Epithelial cell of esophagus (primary cell): ENCODE results near the gene SNED1.

ENCODE experiments used
- DNase-seq: peaks from one replicate; pipeline ENCODE4 v3.0.0; 2010; ENCODE audit warnings: low read depth
- H3K4me3 ChIP-seq: 2 replicates; pipeline ENCODE4 v1.5.1; 2011; ENCODE audit warnings: mild to moderate bottlenecking, low read length, control low read depth
- TF ChIP-seq, protein P1 (sequence below): IDR thresholded peaks from 2 replicates; pipeline ENCODE4 v1.5.1; 2011; ENCODE audit warnings: low read depth, mild to moderate bottlenecking, low read length, control low read depth, inconsistent platforms; ENCODE audit not compliant: insufficient read depth; ENCODE audit errors: missing control alignments

Gene SNED1

DNA sequence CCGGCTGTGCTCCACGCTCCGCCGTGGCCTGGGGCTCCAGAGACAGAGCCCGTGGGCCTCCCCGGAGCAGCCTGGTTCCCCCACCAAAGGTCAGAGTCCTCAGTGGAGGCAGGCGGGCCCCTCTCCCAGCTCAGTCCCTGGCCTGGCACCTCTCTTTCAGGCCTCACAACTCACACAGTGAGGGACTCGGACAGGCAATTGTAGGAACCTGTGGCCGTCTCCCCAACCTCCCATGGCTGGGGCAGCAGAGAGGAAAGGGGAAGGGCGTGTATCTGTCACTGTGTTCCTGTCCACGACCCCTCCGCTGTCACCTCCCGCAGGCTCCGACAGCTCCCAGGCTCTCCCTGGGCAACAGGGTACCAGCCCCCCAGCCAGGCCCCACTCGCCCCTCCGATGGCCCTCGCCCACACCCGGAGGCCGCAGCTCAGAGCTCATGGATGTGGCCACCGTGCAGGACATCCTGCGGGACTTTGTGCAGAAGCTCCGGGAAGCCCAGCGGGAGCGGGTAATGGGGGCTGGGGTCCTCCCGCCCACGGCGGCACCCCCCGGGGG is 32.4 kb upstream of the SNED1 start:
- no peak overlapping the region for H3K4me3 ChIP-seq
- no peak for DNase-seq
- TF ChIP-seq, protein P1, sequence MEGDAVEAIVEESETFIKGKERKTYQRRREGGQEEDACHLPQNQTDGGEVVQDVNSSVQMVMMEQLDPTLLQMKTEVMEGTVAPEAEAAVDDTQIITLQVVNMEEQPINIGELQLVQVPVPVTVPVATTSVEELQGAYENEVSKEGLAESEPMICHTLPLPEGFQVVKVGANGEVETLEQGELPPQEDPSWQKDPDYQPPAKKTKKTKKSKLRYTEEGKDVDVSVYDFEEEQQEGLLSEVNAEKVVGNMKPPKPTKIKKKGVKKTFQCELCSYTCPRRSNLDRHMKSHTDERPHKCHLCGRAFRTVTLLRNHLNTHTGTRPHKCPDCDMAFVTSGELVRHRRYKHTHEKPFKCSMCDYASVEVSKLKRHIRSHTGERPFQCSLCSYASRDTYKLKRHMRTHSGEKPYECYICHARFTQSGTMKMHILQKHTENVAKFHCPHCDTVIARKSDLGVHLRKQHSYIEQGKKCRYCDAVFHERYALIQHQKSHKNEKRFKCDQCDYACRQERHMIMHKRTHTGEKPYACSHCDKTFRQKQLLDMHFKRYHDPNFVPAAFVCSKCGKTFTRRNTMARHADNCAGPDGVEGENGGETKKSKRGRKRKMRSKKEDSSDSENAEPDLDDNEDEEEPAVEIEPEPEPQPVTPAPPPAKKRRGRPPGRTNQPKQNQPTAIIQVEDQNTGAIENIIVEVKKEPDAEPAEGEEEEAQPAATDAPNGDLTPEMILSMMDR: no peak

DNA sequence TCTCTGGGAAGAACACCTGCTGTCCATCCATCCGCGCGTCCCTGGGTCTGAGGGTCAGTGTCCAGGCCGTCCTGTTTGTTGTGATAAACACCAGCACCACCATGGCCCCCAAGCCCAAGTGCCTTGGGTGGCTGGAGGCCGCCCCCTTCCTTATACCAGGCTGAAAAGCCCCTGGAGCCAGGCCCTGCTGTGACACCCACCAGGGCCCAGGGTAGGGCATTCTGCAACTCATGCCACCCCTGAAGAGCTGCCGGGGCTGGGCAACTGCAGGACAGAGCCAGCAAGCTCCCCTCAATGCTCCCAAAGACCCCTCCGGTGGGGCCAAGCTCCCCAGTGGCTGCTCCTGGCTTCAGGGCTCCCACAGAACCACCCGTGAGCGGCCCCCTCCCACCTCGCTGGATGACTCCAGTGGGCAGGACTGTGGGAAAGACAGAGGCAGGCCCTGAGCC is 31.9 kb upstream of the SNED1 start:
- TF ChIP-seq, protein P1: no peak
- no peak overlapping the region for H3K4me3 ChIP-seq
- DNase-seq: no peak

DNA sequence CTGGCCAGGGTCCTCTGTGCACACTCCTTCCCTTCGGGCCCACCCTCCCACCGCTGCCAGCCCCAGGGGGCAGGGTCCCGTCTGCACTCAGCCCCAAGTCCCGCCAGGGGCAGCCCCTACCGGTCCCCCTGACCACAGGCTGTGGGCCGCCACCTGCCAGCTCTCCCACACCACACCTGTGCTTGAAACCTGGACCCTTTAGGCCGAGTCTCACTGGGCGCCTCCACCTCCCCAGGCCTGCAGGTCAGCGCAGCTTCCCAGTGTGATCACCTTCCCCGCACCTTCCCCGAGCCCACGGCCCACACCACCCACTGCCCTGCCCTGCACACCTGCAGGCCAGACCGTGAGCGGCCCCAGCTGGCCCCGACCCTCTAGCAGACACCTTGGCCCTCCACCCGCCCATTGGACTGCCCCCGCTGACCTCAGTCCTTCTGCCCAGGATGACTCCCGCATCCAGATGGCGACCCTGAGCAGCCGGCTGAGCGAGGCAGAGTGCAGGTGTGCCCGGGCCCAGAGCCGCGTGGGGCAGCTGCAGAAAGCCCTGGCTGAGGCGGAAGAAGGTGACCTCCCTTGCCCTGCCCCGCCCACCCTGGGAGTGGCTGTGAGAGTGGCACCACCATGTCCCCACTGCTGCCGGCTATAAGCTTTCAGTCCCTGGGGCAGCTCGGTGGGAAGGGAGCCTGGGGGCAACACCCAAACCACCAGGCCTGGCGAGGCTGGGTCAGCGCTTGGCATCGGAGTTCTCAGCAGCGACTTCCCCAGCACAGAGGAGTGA is 31.3 kb upstream of the SNED1 start:
- H3K4me3 ChIP-seq: no peak overlapping the region
- DNase-seq: no peak
- TF ChIP-seq, protein P1: no peak

DNA sequence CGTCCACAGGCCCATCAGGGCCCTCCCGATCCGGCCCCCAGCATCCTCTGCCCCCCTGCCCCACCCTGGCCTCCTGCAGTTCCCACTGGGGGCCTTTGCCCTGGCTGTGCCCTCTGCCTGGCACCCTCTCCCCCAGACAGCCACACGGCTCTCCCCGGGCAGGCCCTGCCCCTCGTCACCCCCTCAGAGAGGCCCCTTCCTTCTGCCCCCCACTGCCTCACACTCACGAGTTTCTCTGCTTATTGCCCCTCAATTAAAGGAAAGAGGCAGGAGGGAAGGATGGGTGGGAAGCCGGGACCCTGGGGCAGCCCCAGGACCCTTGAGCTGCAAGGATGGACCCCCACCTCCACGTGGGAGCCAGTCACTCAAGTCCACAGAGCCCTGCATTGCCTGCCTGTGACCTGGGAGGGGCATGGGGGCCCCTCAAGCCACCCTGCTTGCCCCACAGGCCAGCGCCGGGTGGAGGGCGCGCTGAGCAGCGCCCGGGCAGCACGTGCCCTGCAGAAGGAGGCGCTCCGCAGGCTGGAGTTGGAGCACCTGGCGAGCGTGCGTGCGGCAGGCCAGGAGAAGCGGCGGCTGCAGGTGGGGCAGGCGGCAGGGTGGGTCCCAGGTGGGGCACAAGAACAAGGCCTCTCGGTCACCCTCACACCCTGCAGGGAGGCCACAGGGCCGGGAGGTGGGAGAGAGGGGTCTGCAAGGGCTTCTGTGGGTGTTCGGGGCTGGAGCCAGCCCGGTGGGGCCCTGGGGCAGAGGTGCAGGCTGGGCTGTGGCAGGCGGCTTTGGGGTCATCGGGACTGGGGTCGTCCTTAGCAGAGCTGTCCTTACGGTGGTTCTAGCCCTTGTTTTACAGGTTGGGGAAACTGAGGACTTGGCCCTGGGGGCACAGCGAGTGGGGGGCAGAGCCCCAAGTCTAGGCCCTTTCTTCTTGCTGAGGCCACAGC is 30.5 kb upstream of the SNED1 start:
- TF ChIP-seq, protein P1: no peak
- no peak for DNase-seq
- no peak overlapping the region for H3K4me3 ChIP-seq

DNA sequence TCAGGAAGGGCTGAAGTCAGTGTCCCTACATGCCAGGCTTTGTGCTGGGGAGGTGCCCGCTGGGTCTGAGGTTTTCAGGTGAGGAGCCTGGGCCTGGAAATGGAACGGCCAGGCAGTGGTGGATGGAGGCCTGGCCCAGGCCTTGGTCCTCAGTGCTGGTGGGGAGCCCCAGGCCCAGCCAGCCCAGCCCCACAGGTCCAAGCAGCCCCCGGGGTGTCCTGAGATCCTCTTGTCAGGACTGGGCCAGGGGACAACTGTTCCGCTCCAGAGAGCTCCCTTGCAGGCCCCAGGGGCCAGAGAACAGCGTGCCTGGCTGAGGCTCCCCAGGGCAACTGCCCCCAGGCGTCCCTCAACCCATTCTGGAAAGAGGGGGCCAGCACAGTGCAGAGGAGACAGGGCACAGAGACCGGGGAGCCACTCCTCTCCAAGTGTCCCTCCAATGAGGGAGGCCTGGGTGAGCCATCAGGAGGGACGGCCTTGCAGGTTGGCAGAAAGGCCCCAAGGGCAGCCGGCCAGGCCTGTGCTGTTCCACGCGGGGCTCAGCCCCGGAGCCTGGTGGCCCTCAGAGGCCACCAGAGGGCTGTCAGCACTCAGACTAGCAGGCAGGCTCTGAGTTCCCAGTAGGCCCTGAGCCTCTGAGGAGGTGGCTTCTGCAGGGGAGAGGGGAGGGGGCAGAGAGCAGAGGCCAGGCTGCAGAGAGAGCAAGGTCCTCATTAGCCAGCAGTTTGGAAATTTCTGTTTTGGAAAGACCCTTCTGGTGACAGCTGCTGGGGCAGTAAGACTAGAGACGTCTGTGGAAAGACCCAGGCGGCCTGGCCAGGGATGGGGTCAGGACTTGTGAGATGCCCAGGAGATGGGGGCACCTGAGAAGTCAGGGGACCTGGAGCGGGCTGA is 29.4 kb upstream of the SNED1 start:
- H3K4me3 ChIP-seq: no peak overlapping the region
- TF ChIP-seq, protein P1: no peak
- DNase-seq: no peak

DNA sequence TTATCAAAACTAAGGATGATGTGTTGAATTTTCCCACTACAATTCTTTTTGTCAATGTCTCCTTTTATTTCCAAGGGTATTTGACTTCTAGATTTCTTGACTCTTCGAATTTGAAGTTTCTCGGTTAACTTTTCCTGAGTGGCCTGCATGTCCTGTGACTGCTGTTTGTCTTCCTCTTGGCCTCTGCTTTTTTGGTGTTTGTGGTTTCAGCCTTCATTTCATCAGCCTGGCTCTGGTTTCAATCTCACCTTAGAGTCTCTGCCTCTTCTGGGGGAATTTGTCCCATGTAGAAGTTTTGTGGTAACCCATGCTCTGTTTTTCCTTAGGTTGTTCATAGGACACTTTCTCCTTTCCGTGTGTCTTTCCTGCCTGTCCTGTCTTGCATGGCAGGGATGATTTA is 28.3 kb upstream of the SNED1 start:
- TF ChIP-seq, protein P1: no peak
- no peak for DNase-seq
- no peak overlapping the region for H3K4me3 ChIP-seq
